ENCODE data around the gene GART.

The GART gene

GRCh38 chr21:33541105-33541711, 709 bp downstream of the GART start:
- H3K27ac ChIP-seq, result peak overlapping the region; percentile 98 to 100 (median 99)
- peak overlapping the region; percentile 95 to 100 (median 98) for H3K9ac ChIP-seq
- H3K4me3 ChIP-seq, result peak overlapping the region; percentile 73 to 90 (median 82)
- peaks cover 34 to 51% (median 36%) of the 10 kb centered on the region in 11 experiments for H3K36me3 ChIP-seq
- H4K20me1 ChIP-seq, result peaks cover 29 to 32% (median 30%) of the 10 kb centered on the region in 11 experiments
- H3K4me2 ChIP-seq, result peak overlapping the region; percentile 85 to 95 (median 92)
- H3K9me3 ChIP-seq (replicated peaks in 1 of 11), result no peaks in the 10 kb centered on the region
- peaks cover 20 to 39% (median 33%) of the 10 kb centered on the region in 10 experiments for H3K4me1 ChIP-seq
- no peaks in the 10 kb centered on the region for H3K27me3 ChIP-seq
- no peak for TF ChIP-seq Cebpa-rat (IDR thresholded peaks at IDR 0.05)

DNA sequence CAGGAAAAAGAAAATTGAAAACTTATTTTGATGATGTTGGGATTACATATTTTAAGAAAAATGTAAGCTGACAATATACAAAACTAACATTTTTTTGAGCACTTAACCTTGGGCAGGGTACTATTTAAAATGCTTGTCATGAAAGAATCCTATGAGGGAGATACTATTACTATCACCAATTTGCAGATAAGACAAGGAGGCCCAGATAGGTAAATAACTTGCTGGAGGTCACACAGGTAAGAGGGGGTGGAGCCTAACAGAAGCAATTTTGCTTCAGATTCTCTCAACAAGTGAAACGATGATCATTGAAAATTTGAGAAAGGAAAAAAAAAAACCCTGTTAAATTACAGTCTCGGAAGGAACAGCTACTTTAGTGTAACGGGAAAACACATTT, 1.2 kb downstream of the GART start:
- Histone ChIP-seq H3K4me2 (peak overlapping the region; percentile 85 to 95 (median 92)), H3K9ac (peak overlapping the region; percentile 95 to 100 (median 98)), H3K9me3 (replicated peaks in 1 of 11) (no peaks in the 10 kb centered on the region), H3K27me3 (no peaks in the 10 kb centered on the region), H3K36me3 (peaks cover 37 to 51% (median 38%) of the 10 kb centered on the region in 11 experiments), H4K20me1 (peaks cover 24 to 32% (median 25%) of the 10 kb centered on the region in 11 experiments), H3K27ac (peak overlapping the region in 10 of 11 experiments; percentile 98 to 100 (median 100); a peak in 19 of 22 replicates), H3K4me3 (peak overlapping the region; percentile 73 to 90 (median 82)), H3K4me1 (peaks cover 19 to 34% (median 31%) of the 10 kb centered on the region in 10 experiments)
- no peak for TF ChIP-seq Cebpa-rat (IDR thresholded peaks at IDR 0.05)

GRCh38 chr21:33539616-33540015, 2.3 kb downstream of the GART start:
- Histone ChIP-seq H3K4me1 (peaks cover 15 to 25% (median 20%) of the 10 kb centered on the region in 10 experiments), H4K20me1 (peaks cover 13 to 21% (median 14%) of the 10 kb centered on the region in 11 experiments), H3K9ac (0 out of 22 replicates have a peak overlapping the region, but pooled peaks of 1 of the 11 experiments have one; percentile 17), H3K9me3 (replicated peaks in 1 of 11) (no peaks in the 10 kb centered on the region), H3K36me3 (peaks cover 48 to 60% (median 49%) of the 10 kb centered on the region in 11 experiments), H3K4me2 (peak overlapping the region in 8 of 11 experiments; percentile 3 to 95 (median 93); a peak in 10 of 22 replicates), H3K27me3 (no peaks in the 10 kb centered on the region), H3K4me3 (no peak overlapping the region), H3K27ac (no peak overlapping the region)
- TF ChIP-seq Cebpa-rat (IDR thresholded peaks at IDR 0.05), result no peak

GRCh38 chr21:33537212-33537611, 4.7 kb downstream of the GART start:
- Histone ChIP-seq H3K9me3 (replicated peaks in 1 of 11) (no peaks in the 10 kb centered on the region), H3K4me2 (no peak overlapping the region), H3K27me3 (no peaks in the 10 kb centered on the region), H3K9ac (no peak overlapping the region), H3K4me3 (no peak overlapping the region), H4K20me1 (peaks cover 0 to 7% (median 0%) of the 10 kb centered on the region in 11 experiments; a peak in 2 of 22 replicates), H3K36me3 (peaks cover 72 to 84% (median 73%) of the 10 kb centered on the region in 11 experiments), H3K27ac (no peak overlapping the region), H3K4me1 (peaks cover 15 to 25% (median 17%) of the 10 kb centered on the region in 10 experiments)
- no peak for TF ChIP-seq Cebpa-rat (IDR thresholded peaks at IDR 0.05)

DNA sequence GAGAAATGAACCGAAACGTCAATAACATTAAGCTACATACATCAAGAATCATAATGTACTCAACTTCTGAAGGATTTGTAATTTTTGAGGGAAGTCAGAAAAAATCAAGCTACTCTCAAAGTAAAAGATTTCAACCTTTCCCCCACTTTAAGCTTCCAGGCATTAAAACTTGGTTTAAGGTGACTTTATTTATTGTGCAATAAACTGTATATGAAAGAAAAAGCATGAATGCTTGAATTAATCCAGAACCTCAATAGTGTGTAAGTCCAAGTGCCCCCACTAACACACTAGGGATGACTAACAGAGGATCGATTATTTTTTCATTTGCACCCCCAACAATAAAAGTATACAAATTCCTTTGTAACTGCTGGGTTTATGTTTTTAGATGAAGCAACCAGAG, 10.9 kb downstream of the GART start:
- Histone ChIP-seq H3K27ac (no peak overlapping the region), H3K9me3 (replicated peaks in 1 of 11) (no peaks in the 10 kb centered on the region), H3K4me1 (peaks cover 0 to 7% (median 3%) of the 10 kb centered on the region in 10 experiments; a peak in 9 of 20 replicates), H3K9ac (no peak overlapping the region), H3K4me3 (no peak overlapping the region), H3K27me3 (no peaks in the 10 kb centered on the region), H3K36me3 (peaks cover 99 to 100% (median 100%) of the 10 kb centered on the region in 11 experiments), H3K4me2 (no peak overlapping the region), H4K20me1 (peaks cover 0 to 3% (median 0%) of the 10 kb centered on the region in 11 experiments; a peak in 2 of 22 replicates)
- 0 out of 22 replicates have a peak, but pooled peaks of 1 of the 11 experiments have one; percentile 25 for TF ChIP-seq Cebpa-rat (IDR thresholded peaks at IDR 0.05)

GRCh38 chr21:33522953-33523349, 19.0 kb downstream of the GART start:
- Histone ChIP-seq H3K36me3 (peaks cover 84 to 100% (median 95%) of the 10 kb centered on the region in 11 experiments), H3K9me3 (replicated peaks in 1 of 11) (no peaks in the 10 kb centered on the region), H3K4me3 (no peak overlapping the region), H3K4me1 (peaks cover 0 to 13% (median 10%) of the 10 kb centered on the region in 10 experiments; a peak in 10 of 20 replicates), H3K4me2 (no peak overlapping the region), H3K9ac (no peak overlapping the region), H4K20me1 (no peaks in the 10 kb centered on the region), H3K27me3 (no peaks in the 10 kb centered on the region), H3K27ac (no peak overlapping the region; a peak in 1 of 22 replicates)
- TF ChIP-seq Cebpa-rat (IDR thresholded peaks at IDR 0.05), result no peak

GRCh38 chr21:33522297-33522952, 19.5 kb downstream of the GART start:
- no peak overlapping the region; a peak in 1 of 22 replicates for H3K27ac ChIP-seq
- no peak overlapping the region for H3K4me3 ChIP-seq
- H4K20me1 ChIP-seq, result no peaks in the 10 kb centered on the region
- H3K4me1 ChIP-seq, result peaks cover 0 to 13% (median 10%) of the 10 kb centered on the region in 10 experiments; a peak in 10 of 20 replicates
- peaks cover 84 to 100% (median 95%) of the 10 kb centered on the region in 11 experiments for H3K36me3 ChIP-seq
- no peaks in the 10 kb centered on the region for H3K27me3 ChIP-seq
- H3K9ac ChIP-seq, result no peak overlapping the region
- H3K9me3 ChIP-seq (replicated peaks in 1 of 11), result no peaks in the 10 kb centered on the region
- H3K4me2 ChIP-seq, result no peak overlapping the region
- TF ChIP-seq Cebpa-rat (IDR thresholded peaks at IDR 0.05), result no peak

GRCh38 chr21:33518899-33519298, 23.0 kb downstream of the GART start:
- no peaks in the 10 kb centered on the region; a peak in 1 of 20 replicates for H3K4me1 ChIP-seq
- no peak overlapping the region for H3K4me2 ChIP-seq
- H3K9me3 ChIP-seq (replicated peaks in 1 of 11), result no peaks in the 10 kb centered on the region
- no peak overlapping the region for H3K4me3 ChIP-seq
- H3K27ac ChIP-seq, result no peak overlapping the region
- H3K27me3 ChIP-seq, result no peaks in the 10 kb centered on the region
- no peak overlapping the region for H3K9ac ChIP-seq
- TF ChIP-seq Cebpa-rat (IDR thresholded peaks at IDR 0.05), result peak in 6 of 11 experiments; percentile 9 to 72 (median 42); a peak in 7 of 22 replicates
- H4K20me1 ChIP-seq, result no peaks in the 10 kb centered on the region
- H3K36me3 ChIP-seq, result peaks cover 86 to 100% (median 98%) of the 10 kb centered on the region in 11 experiments

DNA sequence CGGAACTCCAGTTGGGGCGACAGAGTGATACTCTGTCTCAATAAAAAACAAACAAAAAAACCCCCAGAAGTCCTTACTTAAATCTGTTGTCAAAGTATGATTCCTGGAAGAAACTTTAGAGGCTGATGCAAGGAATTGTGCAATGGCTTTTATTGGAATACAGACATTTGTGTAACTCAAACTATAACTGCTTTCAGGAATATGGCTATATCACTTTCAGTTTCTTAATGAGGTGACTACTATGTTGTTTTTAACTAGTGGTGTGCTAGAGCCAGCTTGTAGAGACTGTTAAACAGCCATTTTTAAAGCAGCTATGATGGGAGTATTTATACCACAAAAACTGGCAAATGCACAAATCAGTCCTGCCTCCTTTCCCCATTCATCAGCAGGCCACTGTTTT, 27.7 kb downstream of the GART start:
- no peak; a peak in 1 of 22 replicates for TF ChIP-seq Cebpa-rat (IDR thresholded peaks at IDR 0.05)
- Histone ChIP-seq H3K4me3 (no peak overlapping the region), H3K36me3 (peaks cover 98 to 100% (median 100%) of the 10 kb centered on the region in 11 experiments)

More for the DNA sequence above, 27.7 kb downstream of the GART start:
- Histone ChIP-seq H3K27ac (peak overlapping the region in 3 of 11 experiments; percentile 9 to 38 (median 16); a peak in 2 of 22 replicates), H3K9me3 (replicated peaks in 1 of 11) (no peaks in the 10 kb centered on the region), H3K9ac (no peak overlapping the region; a peak in 2 of 22 replicates), H4K20me1 (no peaks in the 10 kb centered on the region), H3K4me2 (no peak overlapping the region), H3K4me1 (no peaks in the 10 kb centered on the region; a peak in 1 of 20 replicates), H3K27me3 (no peaks in the 10 kb centered on the region)

Measured in BLaER1 treated with 17β-estradiol and CSF1 and Interleukin-3, amounts not matched to agents 10 nM and 100 nM (cell line).